Measurements from ENCODE around the gene PLXNA1. TPM values are rescaled to one million over a fixed set of nuclear protein-coding genes. Genes with fewer than 3 reads are reported as not detected.

The PLXNA1 gene
- total and polyA plus RNA-seq, 2 experiments from 2014 or later = 11.0 to 73.5 TPM

- TF ChIP-seq CREB1 (CRISPR knock-in tag; IDR thresholded peaks at IDR 0.05; ENCODE audit: low read depth) (no peak), STAT1 (IDR thresholded peaks at IDR 0.05; ENCODE audit: unreplicated experiment) (no peak), CTCF (conservative IDR thresholded peaks at IDR 0.05; ENCODE audit: low read depth in 2 of 2) (no peak), ZNF331 (CRISPR knock-in tag; IDR thresholded peaks at IDR 0.05; ENCODE audit: low read depth) (no peak), ETS1 (IDR thresholded peaks at IDR 0.05) (no peak), REST (IDR thresholded peaks at IDR 0.05; ENCODE audit: unreplicated experiment) (no peak), EZH2 (IDR thresholded peaks at IDR 0.05; ENCODE audit: low read depth, unreplicated experiment) (no peak)
These were observed 47.0 kb upstream of the PLXNA1 start (continued) for GRCh38 chr3:126935756-126936509.

GRCh38 chr3:126936853-126937425, 46.0 kb upstream of the PLXNA1 start:
- peaks cover 9% of the 10 kb centered on the region for H3K4me1 Mint-ChIP-seq
- Histone ChIP-seq H4K20me1 (replicated peaks; ENCODE audit: insufficient read depth) (no peaks in the 10 kb centered on the region), H3K36me3 (ENCODE audit: insufficient read depth) (no peaks in the 10 kb centered on the region), H3K4me1 (ENCODE audit: insufficient read depth) (no peaks in the 10 kb centered on the region), H3K27ac (ENCODE audit: low read depth) (no peak overlapping the region), H3K79me2 (replicated peaks; ENCODE audit: insufficient read depth) (no peaks in the 10 kb centered on the region), H3K4me3 (no peak overlapping the region), H3K4me2 (no peak overlapping the region), H3K27me3 (ENCODE audit: insufficient read depth) (no peaks in the 10 kb centered on the region), H2AFZ (no peak overlapping the region), H3K9me2 (ENCODE audit: insufficient read depth) (no peaks in the 10 kb centered on the region), H3F3A (replicated peaks; ENCODE audit: low read depth) (no peaks in the 10 kb centered on the region)
- H3K27me3 Mint-ChIP-seq (ENCODE audit: insufficient read depth, low read depth, poor library complexity) = peaks cover 3% of the 10 kb centered on the region
- DNase-seq (ENCODE audit: low spot score) = no peak
- no peak overlapping the region for H3K27ac Mint-ChIP-seq
- H3K9me3 Mint-ChIP-seq = no peaks in the 10 kb centered on the region
- no peak for TF ChIP-seq CTCF (conservative IDR thresholded peaks at IDR 0.05; ENCODE audit: low read depth in 2 of 2)
- no peak for TF ChIP-seq ZNF331 (CRISPR knock-in tag; IDR thresholded peaks at IDR 0.05; ENCODE audit: low read depth)
- TF ChIP-seq ETS1 (IDR thresholded peaks at IDR 0.05) = no peak
- TF ChIP-seq ZNF114 (CRISPR knock-in tag; IDR thresholded peaks at IDR 0.05) = no peak
- no peak for TF ChIP-seq STAT1 (IDR thresholded peaks at IDR 0.05; ENCODE audit: unreplicated experiment)
- no peak for TF ChIP-seq EZH2 (IDR thresholded peaks at IDR 0.05; ENCODE audit: low read depth, unreplicated experiment)
- TF ChIP-seq POLR2AphosphoS5 (IDR thresholded peaks at IDR 0.05; ENCODE audit: low read depth) = no peak
- no peak for TF ChIP-seq NANOG (IDR thresholded peaks at IDR 0.05; ENCODE audit: borderline replicate concordance)
- no peak for ATAC-seq
- no peak overlapping the region for H3K4me3 Mint-ChIP-seq
- no peaks in the 10 kb centered on the region for H3K36me3 Mint-ChIP-seq (ENCODE audit: low read depth)

Data from GM23338 (cell line).